ENCODE measurements around the gene RIOK1.

DNA sequence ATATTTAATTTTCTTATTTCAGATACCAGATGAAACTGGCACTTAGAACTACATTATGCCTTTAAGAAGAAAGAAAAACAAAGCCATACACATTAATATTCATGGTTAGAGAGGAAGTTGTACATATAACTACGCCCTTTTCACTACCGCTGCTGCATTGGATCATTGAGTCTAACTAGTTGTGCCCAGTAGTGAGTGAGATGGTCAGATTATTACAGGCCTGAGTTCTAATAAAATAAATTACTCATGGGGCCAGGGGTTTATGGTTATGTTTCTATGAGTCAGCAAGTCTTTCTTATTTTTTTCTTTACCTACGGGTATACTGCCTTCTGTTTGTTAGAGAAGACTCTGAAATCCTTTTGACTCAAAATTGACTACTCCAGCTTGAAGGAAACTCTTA is 11.5 kb downstream of the RIOK1 start:
- no peak for TF ChIP-seq POLR2AphosphoS5 (IDR thresholded peaks at IDR 0.05; ENCODE audit: low read depth, low read length)
- no peak for TF ChIP-seq POLR2A (IDR thresholded peaks at IDR 0.05; ENCODE audit: low read depth, low read length)
- no peak for TF ChIP-seq TAF1 (IDR thresholded peaks at IDR 0.05; ENCODE audit: borderline replicate concordance, low read depth, low read length)

All from GM12892 (cell line).